Measurements from ENCODE around the gene AGR3.

GRCh38 chr7:16826060-16826459 is 55.7 kb downstream of the AGR3 start:
- TF ChIP-seq, protein P1, sequence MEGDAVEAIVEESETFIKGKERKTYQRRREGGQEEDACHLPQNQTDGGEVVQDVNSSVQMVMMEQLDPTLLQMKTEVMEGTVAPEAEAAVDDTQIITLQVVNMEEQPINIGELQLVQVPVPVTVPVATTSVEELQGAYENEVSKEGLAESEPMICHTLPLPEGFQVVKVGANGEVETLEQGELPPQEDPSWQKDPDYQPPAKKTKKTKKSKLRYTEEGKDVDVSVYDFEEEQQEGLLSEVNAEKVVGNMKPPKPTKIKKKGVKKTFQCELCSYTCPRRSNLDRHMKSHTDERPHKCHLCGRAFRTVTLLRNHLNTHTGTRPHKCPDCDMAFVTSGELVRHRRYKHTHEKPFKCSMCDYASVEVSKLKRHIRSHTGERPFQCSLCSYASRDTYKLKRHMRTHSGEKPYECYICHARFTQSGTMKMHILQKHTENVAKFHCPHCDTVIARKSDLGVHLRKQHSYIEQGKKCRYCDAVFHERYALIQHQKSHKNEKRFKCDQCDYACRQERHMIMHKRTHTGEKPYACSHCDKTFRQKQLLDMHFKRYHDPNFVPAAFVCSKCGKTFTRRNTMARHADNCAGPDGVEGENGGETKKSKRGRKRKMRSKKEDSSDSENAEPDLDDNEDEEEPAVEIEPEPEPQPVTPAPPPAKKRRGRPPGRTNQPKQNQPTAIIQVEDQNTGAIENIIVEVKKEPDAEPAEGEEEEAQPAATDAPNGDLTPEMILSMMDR (IDR thresholded peaks at IDR 0.05; ENCODE audit: insufficient read depth, low read depth, low read length) = no peak
- no peak for TF ChIP-seq EZH2 (IDR thresholded peaks at IDR 0.05; ENCODE audit: insufficient read depth, low read length)

All from astrocyte (in vitro differentiated cells and primary cell).